GM21528 (cell line): Measurements from ENCODE around the gene RNASEH2B.

ENCODE experiments used
- ATAC-seq: cut with Tn5 transposase; IDR thresholded peaks from one replicate; pipeline ENCODE4 v1.9.1; 2021; ENCODE audit warnings: mild to moderate bottlenecking, moderate library complexity; ENCODE audit not compliant: unreplicated experiment, low FRiP score

The RNASEH2B gene

DNA sequence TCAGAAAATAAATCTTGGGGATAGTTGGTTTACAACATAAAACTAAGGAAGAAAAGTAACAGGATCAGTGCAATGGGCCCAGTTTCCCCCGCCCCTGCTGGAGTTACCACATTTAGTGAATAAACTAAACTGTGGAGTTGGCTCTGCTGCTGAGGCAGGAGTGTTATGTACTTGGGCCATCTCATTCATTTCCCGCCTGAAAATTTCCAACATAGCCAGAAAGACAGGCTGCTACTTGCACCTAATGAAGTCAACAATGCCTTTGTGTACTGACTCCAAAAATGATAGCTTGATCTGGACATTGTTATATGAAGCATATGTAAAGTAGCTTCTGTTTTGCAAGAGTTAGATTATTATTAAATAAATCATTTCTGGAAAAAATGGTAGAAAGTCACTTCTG lies 7.9 kb upstream of the RNASEH2B start:
- ATAC-seq, result no peak

DNA sequence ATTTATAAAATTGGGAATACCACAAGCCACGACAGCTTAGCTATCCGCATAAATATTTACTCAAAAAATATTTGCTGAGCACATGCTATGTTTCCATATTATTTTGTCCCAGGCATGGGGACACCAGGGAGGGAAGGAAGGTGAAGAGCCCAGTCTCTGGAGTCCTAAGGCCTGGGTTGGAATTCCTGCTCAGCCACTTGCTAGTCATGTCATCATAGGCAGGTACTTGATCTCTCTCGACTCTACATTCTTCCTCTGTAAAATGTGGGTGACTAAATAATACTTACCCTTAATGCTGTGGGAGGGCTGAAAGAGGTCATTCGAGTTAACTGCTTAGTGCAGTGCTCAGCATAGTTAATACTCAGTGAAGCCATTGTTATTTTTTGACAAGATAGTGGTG lies 4.3 kb upstream of the RNASEH2B start:
- no peak for ATAC-seq

- ATAC-seq, result no peak
These were observed 1.8 kb upstream of the RNASEH2B start for GRCh38 chr13:50907781-50908180.

- no peak for ATAC-seq
These were observed 1.2 kb upstream of the RNASEH2B start for GRCh38 chr13:50908371-50908770.

DNA sequence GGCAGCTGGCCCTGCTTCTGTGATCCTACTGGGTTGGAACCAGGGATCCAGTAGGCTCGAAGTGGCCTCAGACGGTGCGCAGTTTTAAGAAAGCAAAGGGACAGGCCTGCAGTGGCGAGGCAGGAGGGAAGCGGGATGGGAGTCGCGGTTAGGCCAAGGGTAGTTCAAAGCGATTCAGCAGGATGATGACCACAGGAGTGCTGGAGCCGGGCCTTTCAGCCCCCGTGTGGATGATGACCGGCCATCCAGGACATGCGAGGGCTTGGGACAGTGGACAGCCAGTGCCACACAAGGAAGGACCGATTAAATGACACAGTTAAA lies 854 bp downstream of the RNASEH2B start:
- peak; percentile 3 for ATAC-seq

GRCh38 chr13:50911081-50911631 lies 1.6 kb downstream of the RNASEH2B start:
- no peak for ATAC-seq

- ATAC-seq, result peak; percentile 45
These were observed 2.6 kb downstream of the RNASEH2B start for GRCh38 chr13:50911937-50912795.

DNA sequence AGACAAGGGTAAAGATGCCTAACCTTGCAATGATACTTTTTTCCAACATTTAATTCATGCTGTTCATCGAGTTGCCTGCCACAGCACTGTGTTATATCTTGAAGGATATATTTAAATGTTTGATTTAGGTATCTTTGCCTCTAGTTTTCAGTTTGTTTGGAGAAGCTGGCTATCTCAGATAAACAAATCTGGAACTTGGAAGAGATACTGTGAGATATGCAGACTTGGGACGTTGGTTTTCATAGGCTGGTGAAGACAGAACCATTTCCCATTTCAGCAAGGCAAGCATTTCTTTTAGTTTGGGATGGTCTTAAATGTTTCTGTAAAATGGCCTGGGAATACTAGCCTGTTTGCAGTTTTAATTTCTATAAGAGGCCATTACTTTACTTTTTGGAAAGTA lies 3.3 kb downstream of the RNASEH2B start:
- no peak for ATAC-seq

- ATAC-seq, result no peak
These were observed 4.6 kb downstream of the RNASEH2B start for GRCh38 chr13:50914176-50914700.

DNA sequence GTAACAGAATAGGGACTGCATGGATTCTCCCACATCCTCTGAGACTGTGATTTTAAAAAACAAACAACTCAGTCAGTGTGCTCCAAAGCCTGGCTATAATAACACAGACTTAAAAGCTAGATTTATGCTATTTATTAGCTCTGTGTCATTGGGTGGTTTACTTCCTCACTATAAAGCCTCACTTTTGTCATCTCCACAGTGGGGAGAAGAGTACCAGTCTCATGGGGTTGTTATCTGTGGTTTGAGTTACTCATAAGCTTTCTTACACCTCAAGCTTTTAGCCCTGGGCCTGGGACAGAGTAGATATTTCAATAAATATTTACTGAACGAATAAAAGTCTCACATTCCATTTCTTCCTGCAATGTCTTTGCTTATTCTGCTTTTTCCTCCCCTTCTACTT lies 5.3 kb downstream of the RNASEH2B start:
- peak; percentile 24 for ATAC-seq

DNA sequence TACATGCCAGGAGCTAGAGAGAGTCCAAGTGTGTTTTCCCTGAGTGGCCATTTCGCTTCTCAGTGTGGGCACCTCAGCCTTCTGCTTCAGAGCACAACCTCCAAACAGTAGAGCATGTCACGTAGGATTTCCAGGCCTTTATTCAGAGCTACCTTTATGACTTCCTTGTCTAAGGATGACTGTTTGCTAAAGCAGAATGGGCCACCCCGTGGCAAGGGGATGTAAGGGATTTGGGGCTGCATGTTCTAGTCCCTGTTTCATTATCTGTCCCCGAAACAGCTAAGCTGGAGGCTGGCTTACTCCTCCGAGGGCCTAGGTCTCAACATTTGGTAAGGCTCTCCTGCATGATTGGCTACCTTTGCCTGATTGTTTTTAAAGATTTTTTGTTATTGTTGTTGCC lies 6.0 kb downstream of the RNASEH2B start:
- no peak for ATAC-seq

DNA sequence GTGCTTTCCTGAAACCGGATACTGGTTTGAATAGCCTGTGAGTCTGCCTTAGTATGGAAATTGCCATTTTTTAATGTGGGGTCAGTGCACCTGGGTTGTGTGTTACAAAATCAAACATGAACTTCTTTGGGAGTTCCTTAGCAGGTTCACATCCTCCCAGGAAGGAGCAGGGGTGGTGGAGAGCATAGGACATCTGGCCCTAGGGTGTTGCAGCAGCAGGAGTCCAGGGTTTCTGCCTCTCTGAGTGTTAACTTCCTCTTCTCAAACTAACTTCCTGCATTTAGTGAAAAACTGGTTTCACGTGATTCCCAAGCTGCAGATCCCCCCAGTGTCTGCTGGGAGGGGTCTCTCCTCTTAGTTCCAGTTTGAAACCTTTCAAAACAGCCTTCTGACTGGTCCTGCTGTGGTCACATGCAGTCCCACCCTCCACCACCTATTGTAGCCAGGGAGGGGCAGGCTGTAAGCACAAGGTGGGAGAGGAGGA lies 7.2 kb downstream of the RNASEH2B start:
- ATAC-seq, result no peak

- ATAC-seq, result no peak
These were observed 8.0 kb downstream of the RNASEH2B start for GRCh38 chr13:50917572-50917971.

- ATAC-seq, result no peak
These were observed 9.0 kb downstream of the RNASEH2B start for GRCh38 chr13:50918567-50918966.

DNA sequence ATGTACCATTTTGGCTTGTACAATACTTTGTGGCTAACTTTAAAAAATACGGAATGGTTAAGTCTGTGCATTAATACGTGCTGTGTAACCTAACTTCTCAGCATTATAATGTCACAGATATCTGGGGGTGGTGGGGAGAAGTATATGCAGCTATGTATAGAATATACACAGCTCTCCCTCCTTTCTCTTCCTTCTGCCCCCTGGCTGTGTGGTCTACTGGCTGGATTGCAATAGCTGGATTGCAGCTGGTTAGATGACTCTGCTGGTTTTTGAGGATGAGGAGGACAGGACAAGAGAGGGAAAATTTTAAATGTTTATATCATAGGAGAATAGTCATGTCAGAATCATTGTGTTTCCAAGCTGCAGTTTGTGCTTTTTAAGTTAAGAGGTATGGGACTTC lies 9.7 kb downstream of the RNASEH2B start:
- no peak for ATAC-seq

DNA sequence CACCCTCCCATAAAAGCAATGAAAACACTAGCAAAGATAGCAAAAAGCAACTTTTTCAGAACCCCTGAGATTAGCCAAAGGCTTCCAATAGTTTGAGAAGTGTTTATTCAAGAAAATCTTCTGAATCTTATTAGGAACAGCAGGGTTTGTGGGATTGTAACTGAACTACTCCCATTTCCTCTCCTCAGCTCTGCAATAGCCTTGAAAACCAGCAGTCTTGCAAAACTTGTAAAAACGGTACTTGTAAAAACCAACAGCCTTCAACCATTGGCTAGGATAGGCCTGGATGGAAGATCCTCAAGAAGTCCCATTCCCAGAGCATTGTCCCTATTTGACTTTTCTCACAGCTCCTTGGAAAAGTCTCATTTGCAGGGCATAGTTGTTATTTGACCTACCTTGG lies 12.1 kb downstream of the RNASEH2B start:
- ATAC-seq, result no peak

GRCh38 chr13:50923272-50923671 lies 13.7 kb downstream of the RNASEH2B start:
- ATAC-seq, result no peak

GRCh38 chr13:50924025-50924424 lies 14.4 kb downstream of the RNASEH2B start:
- ATAC-seq, result no peak

DNA sequence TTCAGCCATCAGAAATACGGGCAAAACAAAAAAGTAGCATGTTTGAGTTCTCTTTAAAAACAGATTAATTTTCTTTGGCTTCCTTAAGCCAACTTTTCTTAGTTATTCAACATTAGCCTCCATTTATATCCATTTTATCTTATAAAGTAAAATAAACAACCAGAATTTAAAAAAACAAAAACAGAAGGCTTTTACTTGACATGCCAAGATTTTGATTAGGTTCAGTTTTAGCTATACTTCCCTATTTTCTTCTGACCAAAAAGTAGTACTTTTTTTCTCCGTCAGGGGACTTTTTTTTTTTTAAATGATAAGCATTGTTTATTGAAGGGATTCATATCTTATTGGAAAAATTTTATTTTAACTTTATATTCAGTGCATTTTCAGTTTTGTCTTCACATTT lies 18.1 kb downstream of the RNASEH2B start:
- no peak for ATAC-seq

DNA sequence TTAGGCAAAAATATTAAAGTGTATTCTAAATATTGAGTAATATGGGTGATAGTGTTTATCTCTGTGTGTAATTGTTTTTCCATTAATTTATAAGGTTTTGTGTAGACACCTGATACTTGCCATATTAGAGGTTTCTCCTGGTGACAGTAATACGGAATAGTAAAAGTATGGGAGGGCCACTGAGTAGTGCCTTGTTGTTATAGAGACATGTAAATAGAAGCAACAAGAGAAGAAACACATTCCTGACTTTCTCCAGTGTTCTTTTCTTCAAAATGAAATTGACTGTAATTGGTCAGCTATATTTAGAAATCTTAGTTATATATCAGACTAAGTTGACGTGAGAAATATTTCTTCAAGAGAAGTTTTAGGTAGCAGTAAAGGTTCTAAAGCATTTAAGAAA lies 18.5 kb downstream of the RNASEH2B start:
- no peak for ATAC-seq

DNA sequence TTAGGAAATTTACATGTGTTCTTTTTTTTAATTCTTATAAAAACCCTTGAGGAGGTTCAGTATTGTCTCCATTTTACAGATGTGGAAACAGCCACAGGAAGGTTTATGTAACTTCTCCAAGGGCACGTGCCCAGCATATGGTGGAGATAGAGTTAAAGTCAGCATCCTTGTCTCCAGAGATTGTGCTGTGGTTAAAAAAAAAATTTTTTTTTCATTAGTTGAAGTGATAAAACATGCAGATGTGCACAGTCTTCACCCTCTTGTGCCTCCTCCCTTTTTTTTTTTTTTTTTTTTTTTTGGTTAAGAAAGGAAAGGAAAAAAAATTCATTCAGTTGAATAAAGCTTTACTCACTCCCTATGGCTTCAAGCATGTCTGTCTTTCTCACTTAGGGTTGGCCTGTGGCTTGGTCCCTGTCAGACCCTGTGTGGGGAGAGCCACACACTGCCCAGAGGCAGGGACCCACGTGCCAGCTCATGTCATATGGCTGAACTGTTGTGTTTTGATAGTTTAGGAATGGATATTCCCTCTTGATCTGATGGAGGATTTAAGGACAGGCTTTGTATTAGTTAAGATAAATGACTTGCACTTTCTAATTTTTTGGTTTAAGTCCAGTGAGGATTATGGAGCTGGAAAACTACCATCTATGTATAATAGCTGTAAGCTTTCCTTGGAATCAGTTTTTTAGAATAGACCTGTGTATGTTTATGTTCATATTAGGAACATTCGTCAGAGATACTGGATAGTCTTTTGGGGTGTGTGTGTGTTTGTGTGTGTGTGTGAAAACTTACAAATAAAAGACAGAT lies 19.3 kb downstream of the RNASEH2B start:
- no peak for ATAC-seq
